SK-N-SH (cell line): ENCODE measurements around the gene RNF214. TPM values are rescaled to one million over a fixed set of nuclear protein-coding genes. Genes with fewer than 3 reads are reported as not detected.

Experiments
- CTCF ChIA-PET: fragments of 300-600, 350-600 bp; formaldehyde crosslinking; extraction: SDS; loops from one replicate; lab custom pipeline; 2021; lab: Yijun Ruan, JAX
- POLR2A ChIA-PET: fragments of 350-600 bp; sonication (Branson Sonifier 250); formaldehyde crosslinking; extraction: SDS; loops from one replicate; lab custom pipeline; 2020; ENCODE audit warnings: antibody characterized with exemption, inconsistent platforms; lab: Yijun Ruan, JAX
- DNase-seq: peaks from one replicate; pipeline ENCODE4 v3.0.0; 2012
- H2AFZ ChIP-seq: fragments of 200-600 bp; sonication (generic); 2 replicates; pipeline ENCODE4 v1.8.1; 2016; ENCODE audit warnings: antibody characterized with exemption, mild to moderate bottlenecking, low read depth
- H3F3A ChIP-seq: fragments of 200-600 bp; sonication (generic); replicated peaks from 2 replicates; pipeline ENCODE3; 2016; ENCODE audit warnings: antibody characterized with exemption, mild to moderate bottlenecking; ENCODE audit not compliant: insufficient read depth
- H3K27ac ChIP-seq, 2 experiments: fragments of 200-500 bp in 1 of 2; fragments of 200-600 bp in 1 of 2; sonication (Bioruptor generic) in 1 of 2; sonication (generic), shearing (Covaris generic) in 1 of 2; 2 replicates each; pipeline versions ENCODE4 v1.5.1 to v1.6.1; 2014 to 2016; ENCODE audit warnings: low read depth in 2 of 2, inconsistent platforms in 1 of 2, low read length in 1 of 2, mild to moderate bottlenecking in 1 of 2, mixed read lengths in 1 of 2
- H3K27me3 ChIP-seq: fragments of 200-600 bp; sonication (generic), shearing (Covaris generic); 2 replicates; pipeline ENCODE4 v1.6.1; 2016; ENCODE audit warnings: mixed run types; ENCODE audit not compliant: insufficient read depth
- H3K36me3 ChIP-seq, 2 experiments: fragments of 200-500 bp in 1 of 2; fragments of 200-600 bp in 1 of 2; sonication (Bioruptor generic) in 1 of 2; sonication (generic) in 1 of 2; replicated peaks in 1 of 2; 2 replicates each; pipeline versions ENCODE3 to v1.5.1; 2014 to 2016; ENCODE audit warnings: low read length in 1 of 2, mild to moderate bottlenecking in 1 of 2; ENCODE audit not compliant: insufficient read depth in 2 of 2, control insufficient read depth in 1 of 2
- H3K4me1 ChIP-seq, 2 experiments: fragments of 200-500 bp in 1 of 2; fragments of 200-600 bp in 1 of 2; sonication (Bioruptor generic) in 1 of 2; sonication (generic), shearing (Covaris generic) in 1 of 2; 2 replicates each; pipeline versions ENCODE4 v1.5.1 to v1.6.1; 2014 to 2016; ENCODE audit warnings: low read depth in 1 of 2, low read length in 1 of 2, mixed run types in 1 of 2; ENCODE audit not compliant: insufficient read depth in 2 of 2, control insufficient read depth in 1 of 2
- H3K4me2 ChIP-seq: fragments of 200-600 bp; sonication (generic), shearing (Covaris generic); 2 replicates; pipeline ENCODE4 v1.6.1; 2017; ENCODE audit warnings: mixed run types
- H3K4me3 ChIP-seq, 2 experiments: fragments of 200-500 bp in 1 of 2; fragments of 200-600 bp in 1 of 2; sonication (Bioruptor generic) in 1 of 2; sonication (generic), shearing (Covaris generic) in 1 of 2; 2 replicates each; pipeline versions ENCODE4 v1.5.1 to v1.8.1; 2014 to 2016; ENCODE audit warnings: low read depth in 2 of 2, inconsistent platforms in 1 of 2, low read length in 1 of 2, mild to moderate bottlenecking in 1 of 2, mixed read lengths in 1 of 2, moderate library complexity in 1 of 2
- H3K79me2 ChIP-seq: fragments of 200-600 bp; sonication (generic); 2 replicates; pipeline ENCODE4 v1.8.1; 2017; ENCODE audit warnings: mild to moderate bottlenecking; ENCODE audit not compliant: insufficient read depth
- H3K9ac ChIP-seq: fragments of 200-600 bp; sonication (generic); 2 replicates; pipeline ENCODE4 v1.6.1; 2017; ENCODE audit warnings: mixed run types
- H3K9me2 ChIP-seq: fragments of 200-600 bp; sonication (generic); 2 replicates; pipeline ENCODE4 v1.6.1; 2017; ENCODE audit warnings: mixed run types
- H3K9me3 ChIP-seq: fragments of 200-600 bp; sonication (generic); 2 replicates; pipeline ENCODE4 v1.6.1; 2017; ENCODE audit warnings: mixed run types, mild to moderate bottlenecking, moderate library complexity
- H4K20me1 ChIP-seq: fragments of 200-600 bp; sonication (generic); 2 replicates; pipeline ENCODE4 v1.6.1; 2017; ENCODE audit warnings: mild to moderate bottlenecking, mixed run types; ENCODE audit not compliant: insufficient read depth
- CTCF ChIP-seq: fragments of 200-600 bp; sonication (generic); IDR thresholded peaks from 2 replicates; pipeline ENCODE4 v1.6.1; 2017; ENCODE audit warnings: antibody characterized with exemption, mild to moderate bottlenecking, moderate library complexity
- FOSL2 ChIP-seq: IDR thresholded peaks from 2 replicates; pipeline ENCODE4 v1.4.0; 2012; ENCODE audit warnings: low read depth, mild to moderate bottlenecking, moderate library complexity, borderline replicate concordance
- FOXJ3 ChIP-seq: sonication (generic); formaldehyde crosslinking; IDR thresholded peaks from 2 replicates; pipeline ENCODE4 v1.5.1; 2020; ENCODE audit warnings: mild to moderate bottlenecking, missing genetic modification reagents
- GABPA ChIP-seq: IDR thresholded peaks from 2 replicates; pipeline ENCODE4 v1.4.0; 2012; ENCODE audit warnings: low read depth, mild to moderate bottlenecking
- GATA2 ChIP-seq: sonication (generic); formaldehyde crosslinking; IDR thresholded peaks from 2 replicates; pipeline ENCODE4 v1.5.0; 2020; ENCODE audit warnings: mild to moderate bottlenecking, missing genetic modification reagents
- MAX ChIP-seq: IDR thresholded peaks from 2 replicates; pipeline ENCODE4 v1.4.0; 2012; ENCODE audit warnings: low read depth
- MEF2A ChIP-seq: IDR thresholded peaks from 2 replicates; pipeline ENCODE4 v1.4.0; 2012; ENCODE audit warnings: low read depth, borderline replicate concordance
- PBX3 ChIP-seq: IDR thresholded peaks from 2 replicates; pipeline ENCODE4; 2012
- RAD21 ChIP-seq: IDR thresholded peaks from 2 replicates; pipeline ENCODE4 v1.6.1; 2012; ENCODE audit warnings: mild to moderate bottlenecking, low read length
- RXRA ChIP-seq: IDR thresholded peaks from 2 replicates; pipeline ENCODE4 v1.4.0; 2012; ENCODE audit warnings: low read depth, mild to moderate bottlenecking, borderline replicate concordance
- SMC3 ChIP-seq: IDR thresholded peaks from 2 replicates; pipeline ENCODE4 v1.6.1; 2012; ENCODE audit warnings: low read depth, low read length, improper control_type of control experiment
- USF1 ChIP-seq: IDR thresholded peaks from 2 replicates; pipeline ENCODE4 v1.4.0; 2012; ENCODE audit warnings: low read depth, borderline replicate concordance
- USF2 ChIP-seq: fragments of 150-350 bp; IDR thresholded peaks from 2 replicates; pipeline ENCODE4 v1.6.1; 2017; ENCODE audit warnings: antibody characterized with exemption, low read length, low read depth, borderline replicate concordance
- WGBS: methylation state at CpG from one replicate; pipeline ENCODE4 v1.1.6; 2017; ENCODE audit warnings: low lambda C conversion rate; 5-methylcytosine and 5-hydroxymethylcytosine counted together
- polyA plus RNA-seq, 3 experiments: library from polyadenylated mRNA; depleted of rRNA; stranded (reverse); fragments of >200 nt; gene quantifications; 2 replicates each; pipeline ENCODE4 v1.2.3, GENCODE V29; 2012

RNF214 gene
- polyA plus RNA-seq, 1 of the 3 experiments (the other 2 are of a cell fraction) = 15.4 TPM

GRCh38 chr11:117225553-117226170, 6.8 kb upstream of the RNF214 start:
- Histone ChIP-seq H3K27ac (no peak overlapping the region), H3F3A (peaks cover 13% of the 10 kb centered on the region), H3K79me2 (peaks cover 16% of the 10 kb centered on the region), H3K36me3 (peaks cover 25 to 67% of the 10 kb centered on the region in 2 experiments), H2AFZ (no peak overlapping the region), H3K9me3 (no peaks in the 10 kb centered on the region), H3K27me3 (no peaks in the 10 kb centered on the region), H4K20me1 (peaks cover 3% of the 10 kb centered on the region; the same call in 1 of the 2 replicates), H3K9ac (no peak overlapping the region), H3K4me3 (no peak overlapping the region), H3K9me2 (no peaks in the 10 kb centered on the region), H3K4me2 (no peak overlapping the region), H3K4me1 (peaks cover 10 to 14% of the 10 kb centered on the region in 2 experiments; a peak in 3 of 4 replicates)
- no peak for DNase-seq
- CTCF ChIA-PET = interaction anchor here (0.6 to 5.4 kb wide), 24 partner anchors 7 to 439 kb away, joined by 3 to 54 read pairs (median 5); partner anchors contain the start of genes APOA5 and SIDT2
- POLR2A ChIA-PET = no interaction called here
- TF ChIP-seq USF1 (no peak), USF2 (no peak), MAX (no peak), RXRA (no peak), GATA2 (CRISPR knock-in tag) (no peak), MEF2A (no peak), FOSL2 (no peak), FOXJ3 (CRISPR knock-in tag) (no peak), PBX3 (no peak), GABPA (no peak)
- WGBS = 88% methylated on average over 7 of the region's 9 CpGs

- 73% methylated on average over 19 of the region's 19 CpGs for WGBS
- ChIA-PET CTCF (interaction anchor here (0.6 to 5.4 kb wide), 42 partner anchors 8 to 720 kb away, joined by 3 to 54 read pairs (median 4); partner anchors contain the start of genes APOA5, PAFAH1B2, SIDT2 and SIK3), POLR2A (no interaction called here)
- TF ChIP-seq RAD21 = peak; percentile 90
- TF ChIP-seq CTCF = peak; percentile 79
- no peak for TF ChIP-seq MEF2A
- peak; percentile 67 for TF ChIP-seq SMC3
- no peak overlapping the region; a peak in 1 of 4 replicates for H3K4me3 ChIP-seq
- H3K36me3 ChIP-seq = peaks cover 20 to 59% of the 10 kb centered on the region in 2 experiments
- H3K4me1 ChIP-seq = peaks cover 14 to 16% of the 10 kb centered on the region in 2 experiments; a peak in 3 of 4 replicates
- no peaks in the 10 kb centered on the region for H3K9me3 ChIP-seq
- peaks cover 3% of the 10 kb centered on the region; the same call in 1 of the 2 replicates for H4K20me1 ChIP-seq
- peak; percentile 84 for DNase-seq
- no peak overlapping the region for H3K4me2 ChIP-seq
- H3F3A ChIP-seq = peaks cover 13% of the 10 kb centered on the region
- H3K9me2 ChIP-seq = no peaks in the 10 kb centered on the region
- peaks cover 26% of the 10 kb centered on the region for H3K79me2 ChIP-seq
- H3K9ac ChIP-seq = no peak overlapping the region
- no peak overlapping the region for H3K27ac ChIP-seq
- no peaks in the 10 kb centered on the region for H3K27me3 ChIP-seq
- no peak overlapping the region for H2AFZ ChIP-seq
Measured at GRCh38 chr11:117226388-117227385, 5.8 kb upstream of the RNF214 start.
